Testis (tissue), 3 donors: ENCODE data around the gene NEK4. TPM values are rescaled to one million over a fixed set of nuclear protein-coding genes. Genes with fewer than 3 reads are reported as not detected.

Source experiments
- DNase-seq: peaks from one replicate; pipeline ENCODE4 v3.0.0-alpha.2; 2019
- H3K27ac ChIP-seq, 2 donors: fragments of 200-600 bp; sonication (generic); one replicate each; pipeline ENCODE4 v1.5.1; 2019
- H3K27me3 ChIP-seq: fragments of 200-600 bp; sonication (generic); one replicate; pipeline ENCODE4 v1.5.1; 2019
- H3K36me3 ChIP-seq: fragments of 200-600 bp; sonication (generic); one replicate; pipeline ENCODE4 v1.5.1; 2017; ENCODE audit warnings: low read depth; ENCODE audit errors: missing control alignments
- H3K4me1 ChIP-seq: fragments of 200-600 bp; sonication (generic); one replicate; pipeline ENCODE4 v1.5.1; 2019
- H3K4me3 ChIP-seq, 2 donors: fragments of 200-600 bp; sonication (generic); one replicate each; pipeline ENCODE4 v1.5.1; 2017 to 2019
- H3K9me3 ChIP-seq: fragments of 200-600 bp; sonication (generic); one replicate; pipeline ENCODE4 v1.5.1; 2017
- POLR2A ChIP-seq: fragments of 450-650 bp; IDR thresholded peaks from one replicate; pipeline ENCODE4 v1.6.1; 2017; ENCODE audit warnings: antibody characterized with exemption, mild to moderate bottlenecking, moderate library complexity
- WGBS, 2 donors: methylation state at CpG; one replicate each; pipeline ENCODE4 v1.1.5; 2018; 5-methylcytosine and 5-hydroxymethylcytosine counted together
- intact Hi-C: fragments of 100-400 bp; cut with DNase I; formaldehyde crosslinking; loops from one replicate; pipeline ENCODE4 v1.15.1; 2023; ENCODE audit warnings: low total_unique reads
- polyA plus RNA-seq: library from polyadenylated mRNA; stranded (reverse); fragments of 350-450 nt; fragmentation: Illumina TruSeq; extraction: RNeasy Lipid Tissue Mini Kit (QIAGEN cat#74804); gene quantifications from one replicate; pipeline ENCODE4 v1.2.3, GENCODE V29; 2014; ENCODE audit warnings: low read depth, low replicate concordance; ENCODE audit not compliant: insufficient read depth
- total RNA-seq, 2 donors: library from RNA; depleted of rRNA; stranded (reverse); fragments of >200 nt; gene quantifications; one replicate each; pipeline ENCODE4 v1.2.3, GENCODE V29; 2016
- TF ChIP-seq, protein P1 (sequence below), 3 experiments: fragments of 450-650 bp in 2 of 3; fragments of 200-600 bp in 1 of 3; sonication (generic) in 1 of 3; IDR thresholded peaks; one replicate each; pipeline ENCODE4 v1.5.1; 2016 to 2019; ENCODE audit warnings: antibody characterized with exemption in 3 of 3, mild to moderate bottlenecking in 2 of 3, moderate library complexity in 1 of 3

The NEK4 gene
- total and polyA plus RNA-seq, 3 donors from 2014 or later = 66.6 to 114 (median 70.2) TPM

GRCh38 chr3:52703341-52703740 is 67.4 kb downstream of the NEK4 start:
- WGBS, 2 donors = 78 to 81% methylated on average over 7 of the region's 7 CpGs
- intact Hi-C loops = no loop called here
- no peak overlapping the region for H3K4me3 ChIP-seq
- no peaks in the 10 kb centered on the region for H3K27me3 ChIP-seq
- no peaks in the 10 kb centered on the region for H3K9me3 ChIP-seq
- H3K36me3 ChIP-seq = no peaks in the 10 kb centered on the region
- TF ChIP-seq, protein P1, sequence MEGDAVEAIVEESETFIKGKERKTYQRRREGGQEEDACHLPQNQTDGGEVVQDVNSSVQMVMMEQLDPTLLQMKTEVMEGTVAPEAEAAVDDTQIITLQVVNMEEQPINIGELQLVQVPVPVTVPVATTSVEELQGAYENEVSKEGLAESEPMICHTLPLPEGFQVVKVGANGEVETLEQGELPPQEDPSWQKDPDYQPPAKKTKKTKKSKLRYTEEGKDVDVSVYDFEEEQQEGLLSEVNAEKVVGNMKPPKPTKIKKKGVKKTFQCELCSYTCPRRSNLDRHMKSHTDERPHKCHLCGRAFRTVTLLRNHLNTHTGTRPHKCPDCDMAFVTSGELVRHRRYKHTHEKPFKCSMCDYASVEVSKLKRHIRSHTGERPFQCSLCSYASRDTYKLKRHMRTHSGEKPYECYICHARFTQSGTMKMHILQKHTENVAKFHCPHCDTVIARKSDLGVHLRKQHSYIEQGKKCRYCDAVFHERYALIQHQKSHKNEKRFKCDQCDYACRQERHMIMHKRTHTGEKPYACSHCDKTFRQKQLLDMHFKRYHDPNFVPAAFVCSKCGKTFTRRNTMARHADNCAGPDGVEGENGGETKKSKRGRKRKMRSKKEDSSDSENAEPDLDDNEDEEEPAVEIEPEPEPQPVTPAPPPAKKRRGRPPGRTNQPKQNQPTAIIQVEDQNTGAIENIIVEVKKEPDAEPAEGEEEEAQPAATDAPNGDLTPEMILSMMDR (IDR thresholded peaks at IDR 0.05) = no peak
- no peak for TF ChIP-seq POLR2A
- DNase-seq = no peak
- no peak overlapping the region for H3K27ac ChIP-seq
- H3K4me1 ChIP-seq = peaks cover 14% of the 10 kb centered on the region

DNA sequence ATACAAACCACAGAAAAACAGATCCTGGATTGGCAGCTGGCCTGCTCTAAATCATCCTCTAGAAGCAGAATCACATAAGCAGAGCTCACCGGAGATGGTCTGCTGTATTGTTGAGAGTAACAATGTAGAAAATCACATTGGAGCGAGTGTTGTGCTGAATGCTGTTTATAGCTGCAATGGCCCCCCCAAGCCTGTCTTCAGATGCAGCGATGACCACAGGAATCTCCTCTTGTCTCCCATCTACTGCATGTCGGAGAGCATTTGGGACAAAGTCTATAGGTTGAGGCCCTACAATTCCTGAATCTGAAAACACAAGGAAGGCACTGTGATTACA is 73.1 kb downstream of the NEK4 start:
- H3K27ac ChIP-seq = no peak overlapping the region
- H3K27me3 ChIP-seq = no peaks in the 10 kb centered on the region
- no peaks in the 10 kb centered on the region for H3K36me3 ChIP-seq
- DNase-seq = no peak
- H3K9me3 ChIP-seq = no peaks in the 10 kb centered on the region
- H3K4me1 ChIP-seq = no peaks in the 10 kb centered on the region
- TF ChIP-seq POLR2A = no peak
- TF ChIP-seq, protein P1 (IDR thresholded peaks at IDR 0.05) = no peak
- intact Hi-C loops = no loop called here
- WGBS, 2 donors = 89 to 91% methylated on average over 4 of the region's 4 CpGs
- H3K4me3 ChIP-seq = no peak overlapping the region

- H3K9me3 ChIP-seq = no peaks in the 10 kb centered on the region
- 77 to 81% methylated on average over 2 of the region's 2 CpGs for WGBS, 2 donors
- intact Hi-C loops = no loop called here
- no peak overlapping the region for H3K4me3 ChIP-seq
- H3K27me3 ChIP-seq = no peaks in the 10 kb centered on the region
- H3K27ac ChIP-seq = no peak overlapping the region
- DNase-seq = no peak
- H3K36me3 ChIP-seq = no peaks in the 10 kb centered on the region
- no peaks in the 10 kb centered on the region for H3K4me1 ChIP-seq
- no peak for TF ChIP-seq POLR2A
- TF ChIP-seq, protein P1 (IDR thresholded peaks at IDR 0.05) = no peak
These were observed 73.7 kb downstream of the NEK4 start for GRCh38 chr3:52696830-52697631.

DNA sequence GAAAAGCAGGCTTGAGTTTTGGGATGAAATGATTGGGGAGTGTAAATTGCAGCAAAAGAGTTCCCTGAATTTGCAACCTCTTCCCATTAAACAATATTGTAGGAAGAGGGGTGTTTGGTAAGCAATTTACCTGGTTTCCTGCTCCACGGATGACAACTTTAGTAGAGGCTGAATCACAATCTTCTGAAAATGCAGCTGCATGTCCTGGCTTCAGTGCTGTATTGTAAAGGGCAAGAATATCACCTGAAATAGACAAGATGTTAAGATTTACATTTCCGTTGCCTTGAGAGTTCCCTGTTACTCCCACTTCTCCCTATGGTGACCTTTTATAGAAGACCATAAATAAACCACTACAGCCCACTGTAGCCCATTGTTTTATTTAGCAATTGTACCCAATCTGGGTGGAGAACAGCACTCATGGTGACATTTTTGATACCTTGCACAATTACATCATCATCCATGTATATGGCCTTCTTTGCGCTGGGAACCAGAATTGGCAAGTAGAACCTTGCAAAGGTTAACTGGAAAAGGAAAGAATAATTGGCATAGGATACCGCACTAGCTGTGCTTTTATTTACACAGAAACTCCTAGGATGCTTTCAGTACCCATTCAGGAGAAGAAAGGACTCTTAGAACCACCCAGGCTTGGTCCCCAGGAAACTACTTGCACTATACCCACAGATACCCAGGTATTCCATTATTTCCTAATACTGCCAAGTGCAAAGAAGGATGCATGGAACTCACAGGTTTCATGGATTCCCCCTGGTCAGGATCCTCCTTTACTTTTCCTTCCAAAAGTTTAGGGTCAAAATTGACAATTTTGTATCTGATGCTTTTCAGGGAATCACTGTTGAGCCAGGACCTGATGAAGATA is 74.7 kb downstream of the NEK4 start:
- Histone ChIP-seq H3K36me3 (no peaks in the 10 kb centered on the region), H3K9me3 (no peaks in the 10 kb centered on the region), H3K4me1 (no peaks in the 10 kb centered on the region), H3K27me3 (no peaks in the 10 kb centered on the region), H3K4me3 (no peak overlapping the region), H3K27ac (no peak overlapping the region)
- TF ChIP-seq POLR2A = no peak
- TF ChIP-seq, protein P1 (IDR thresholded peaks at IDR 0.05) = no peak
- 74 to 79% methylated on average over 4 of the region's 4 CpGs for WGBS, 2 donors
- DNase-seq = no peak
- intact Hi-C loops = no loop called here
